NCI-H82 (cell line): ENCODE measurements around the gene NSG2.

Experiments used
- DNase-seq: peaks from one replicate; lab custom pipeline; 2025; lab: John Stamatoyannopoulos, UW

NSG2 gene

DNA sequence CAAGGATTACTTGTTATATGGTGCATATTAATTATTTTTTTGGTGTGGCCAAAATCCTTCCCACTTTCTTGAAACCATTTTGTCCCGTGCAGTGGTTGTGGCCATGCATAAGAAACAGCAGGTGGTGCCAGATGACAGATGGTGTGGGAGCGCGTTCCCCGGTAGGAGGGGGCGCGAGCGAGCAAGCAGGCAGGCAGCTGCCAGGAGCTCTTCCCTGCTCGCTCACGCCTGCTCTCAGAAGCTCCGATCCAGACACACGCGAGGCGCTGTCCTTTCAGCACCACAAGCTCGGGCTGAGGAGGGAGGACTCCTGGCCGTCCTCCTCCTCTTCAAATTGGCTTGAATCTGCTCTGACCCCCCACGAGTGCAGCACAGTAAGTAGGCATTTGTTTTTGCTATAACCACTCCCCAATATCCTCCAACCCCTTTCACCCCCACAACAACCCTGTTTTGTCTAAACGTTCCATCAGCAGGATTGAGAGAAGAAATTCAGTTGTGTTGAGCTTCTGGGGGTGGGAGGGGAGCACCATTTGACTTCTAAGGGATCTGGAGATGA, at the start of gene NSG2:
Gene NSG2, plus strand, starts transcription at position 237 of the 556 bp plus-strand sequence. CDS start 1,050 bp downstream, outside the sequence.
- DNase-seq: peak; percentile 95

- no peak for DNase-seq
Observed at GRCh38 chr5:173997331-173997730, 48.2 kb upstream of the NSG2 start.

GRCh38 chr5:173998531-173998930, 47.0 kb upstream of the NSG2 start:
- DNase-seq: no peak

DNA sequence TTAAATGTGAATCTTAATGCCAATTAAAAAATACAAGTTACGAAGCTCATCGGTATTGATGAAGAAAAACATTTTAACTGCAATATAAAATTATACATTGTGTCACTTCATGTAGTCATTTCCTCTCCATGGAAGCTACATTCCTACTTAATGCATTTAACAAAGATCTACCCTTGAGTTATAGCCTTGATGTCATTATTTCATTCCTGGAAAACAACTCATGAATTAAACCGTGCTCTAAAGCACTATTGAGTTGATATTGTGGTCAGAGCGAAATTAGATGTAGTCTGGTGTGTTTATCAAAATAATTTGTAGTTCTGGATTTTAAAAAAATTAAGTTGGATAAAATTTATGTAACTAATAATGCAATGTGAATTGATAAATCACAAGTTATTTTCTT, 45.4 kb upstream of the NSG2 start:
- DNase-seq: no peak

- DNase-seq: no peak
Observed at GRCh38 chr5:174003795-174004194, 41.7 kb upstream of the NSG2 start.

GRCh38 chr5:174008922-174009321, 36.6 kb upstream of the NSG2 start:
- no peak for DNase-seq

- no peak for DNase-seq
Observed at GRCh38 chr5:174010365-174010764, 35.1 kb upstream of the NSG2 start.

DNA sequence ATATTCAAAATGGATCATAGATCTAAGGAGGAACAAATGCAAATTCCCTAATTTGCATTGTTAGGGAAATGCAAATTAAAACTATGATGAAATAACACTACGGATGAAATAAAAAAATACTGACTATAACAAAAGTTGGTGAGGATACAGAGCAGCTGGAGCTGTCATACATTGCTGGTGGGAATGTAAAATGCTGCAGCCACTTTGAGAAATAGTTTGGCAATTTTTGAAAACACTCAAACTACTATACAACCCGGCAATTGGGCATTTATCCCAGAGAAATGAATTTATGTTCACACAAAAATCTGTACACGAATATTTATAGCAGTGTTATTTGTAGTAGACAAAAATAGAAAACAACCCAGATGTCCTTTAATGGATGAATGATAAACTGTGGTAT, 34.1 kb upstream of the NSG2 start:
- no peak for DNase-seq

DNA sequence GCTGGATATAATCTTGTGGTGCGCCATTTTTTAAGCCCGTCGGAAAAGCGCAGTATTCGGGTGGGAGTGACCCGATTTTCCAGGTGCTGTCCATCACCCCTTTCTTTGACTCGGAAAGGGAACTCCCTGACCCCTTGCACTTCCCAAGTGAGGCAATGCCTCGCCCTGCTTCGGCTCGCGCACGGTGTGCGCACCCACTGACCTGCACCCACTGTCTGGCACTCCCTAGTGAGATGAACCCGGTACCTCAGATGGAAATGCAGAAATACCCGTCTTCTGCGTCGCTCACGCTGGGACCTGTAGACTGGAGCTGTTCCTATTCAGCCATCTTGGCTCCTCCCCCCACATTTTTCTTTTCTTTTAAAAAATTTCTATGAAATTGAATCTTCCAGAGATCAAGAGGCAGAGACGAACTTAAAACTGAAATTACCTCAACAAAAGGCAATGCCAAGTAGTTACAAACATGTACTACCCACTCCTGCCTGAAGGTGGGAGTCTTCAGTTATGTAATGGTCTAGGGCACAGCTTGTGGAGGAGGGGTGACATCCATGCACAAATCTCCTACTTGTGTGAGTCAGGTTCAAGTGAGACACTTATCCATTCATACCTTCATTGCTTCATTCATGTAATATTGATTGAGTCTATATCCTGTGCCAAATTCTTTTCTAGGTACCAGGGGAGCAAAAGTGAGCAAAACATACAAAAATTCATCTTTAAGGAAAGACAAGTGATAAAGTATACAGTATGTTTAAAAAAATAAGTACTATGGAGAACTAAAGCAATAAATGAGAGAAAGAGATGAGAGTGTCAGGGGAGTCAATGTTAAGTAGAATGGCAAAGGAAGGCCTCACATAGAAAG, 25.2 kb upstream of the NSG2 start:
- peak; percentile 82 for DNase-seq

DNA sequence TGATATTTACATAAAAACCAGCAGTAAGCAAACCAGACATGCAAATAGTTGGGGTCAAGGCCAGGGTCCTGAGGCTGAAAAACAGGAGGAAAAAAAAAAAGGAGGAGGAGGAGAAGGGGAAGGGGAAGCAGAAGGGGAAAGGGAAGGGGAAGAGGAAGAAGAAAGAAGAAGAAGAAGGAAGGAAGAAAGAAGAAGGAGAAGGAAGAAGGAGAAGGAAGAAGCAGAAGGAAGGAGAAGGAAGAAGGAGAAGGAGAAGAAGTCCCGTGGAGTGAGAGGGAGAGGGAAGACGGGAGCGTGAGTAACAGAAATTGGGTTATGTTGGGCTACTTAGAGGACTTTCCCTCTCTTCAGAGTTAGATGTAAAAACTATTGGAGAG, 24.6 kb upstream of the NSG2 start:
- no peak for DNase-seq

- DNase-seq: no peak
Observed at GRCh38 chr5:174022384-174023095, 23.0 kb upstream of the NSG2 start.

GRCh38 chr5:174030286-174030685, 15.2 kb upstream of the NSG2 start:
- no peak for DNase-seq

DNA sequence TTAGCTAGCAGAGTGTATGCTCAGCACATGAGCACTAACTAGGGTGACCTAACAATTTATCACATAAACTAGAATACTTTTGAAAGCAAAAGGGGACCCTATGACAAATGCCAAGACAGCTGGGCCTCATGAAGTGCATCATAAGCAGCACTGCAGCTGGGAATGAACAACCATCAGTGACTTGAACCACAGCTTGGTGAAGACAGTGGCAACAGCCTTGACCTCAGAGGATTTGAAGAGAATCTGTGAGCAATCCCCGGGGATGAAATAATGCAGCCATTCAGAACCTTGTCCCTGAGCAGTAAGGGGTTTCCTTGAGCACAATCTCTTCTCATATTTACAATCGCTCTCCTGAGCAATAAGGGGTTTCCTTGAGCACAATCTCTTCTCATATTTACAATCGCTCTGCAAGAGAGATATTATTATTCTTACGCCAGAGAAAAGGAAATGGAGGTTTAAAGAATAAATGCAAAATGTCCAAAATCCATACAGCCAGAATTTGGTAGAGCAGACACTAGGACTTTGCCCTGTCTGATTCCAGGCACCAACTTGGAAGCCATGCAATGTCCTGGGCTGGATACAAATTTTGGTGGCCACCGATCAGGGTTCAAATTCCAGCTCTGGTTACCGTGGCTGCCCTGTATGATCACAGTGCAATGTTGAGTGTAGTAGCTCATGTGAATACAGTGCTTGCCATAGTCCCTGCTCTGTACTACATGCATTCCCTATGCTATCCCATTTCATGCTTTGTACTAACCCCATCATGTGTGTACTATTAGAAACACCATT, 846 bp upstream of the NSG2 start:
- DNase-seq: peak; percentile 11

- DNase-seq: peak; percentile 20
Observed at GRCh38 chr5:174046558-174046957, 1.1 kb downstream of the NSG2 start.

GRCh38 chr5:174047472-174048099, 2.1 kb downstream of the NSG2 start:
- DNase-seq: no peak

DNA sequence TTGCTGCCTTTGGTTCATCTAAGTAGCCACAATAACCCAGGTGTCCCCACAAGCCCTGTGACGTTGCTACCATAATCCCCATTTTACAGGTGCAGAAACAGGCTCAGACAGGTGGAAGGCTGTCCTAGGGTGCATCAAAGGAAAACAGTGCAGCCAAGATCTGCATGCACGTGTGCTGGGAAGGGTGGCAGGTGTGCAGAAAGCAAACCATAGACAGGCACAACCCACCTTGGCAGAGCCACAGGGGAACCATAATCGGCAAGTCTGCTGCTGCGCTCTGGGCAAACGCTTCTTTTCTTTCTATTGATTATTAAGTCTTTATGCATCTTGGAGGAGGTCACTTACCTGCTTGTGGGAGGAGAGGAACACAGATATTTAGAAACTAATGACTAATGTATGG, 7.1 kb downstream of the NSG2 start:
- no peak for DNase-seq

- DNase-seq: no peak
Observed at GRCh38 chr5:174053905-174054304, 8.4 kb downstream of the NSG2 start.

DNA sequence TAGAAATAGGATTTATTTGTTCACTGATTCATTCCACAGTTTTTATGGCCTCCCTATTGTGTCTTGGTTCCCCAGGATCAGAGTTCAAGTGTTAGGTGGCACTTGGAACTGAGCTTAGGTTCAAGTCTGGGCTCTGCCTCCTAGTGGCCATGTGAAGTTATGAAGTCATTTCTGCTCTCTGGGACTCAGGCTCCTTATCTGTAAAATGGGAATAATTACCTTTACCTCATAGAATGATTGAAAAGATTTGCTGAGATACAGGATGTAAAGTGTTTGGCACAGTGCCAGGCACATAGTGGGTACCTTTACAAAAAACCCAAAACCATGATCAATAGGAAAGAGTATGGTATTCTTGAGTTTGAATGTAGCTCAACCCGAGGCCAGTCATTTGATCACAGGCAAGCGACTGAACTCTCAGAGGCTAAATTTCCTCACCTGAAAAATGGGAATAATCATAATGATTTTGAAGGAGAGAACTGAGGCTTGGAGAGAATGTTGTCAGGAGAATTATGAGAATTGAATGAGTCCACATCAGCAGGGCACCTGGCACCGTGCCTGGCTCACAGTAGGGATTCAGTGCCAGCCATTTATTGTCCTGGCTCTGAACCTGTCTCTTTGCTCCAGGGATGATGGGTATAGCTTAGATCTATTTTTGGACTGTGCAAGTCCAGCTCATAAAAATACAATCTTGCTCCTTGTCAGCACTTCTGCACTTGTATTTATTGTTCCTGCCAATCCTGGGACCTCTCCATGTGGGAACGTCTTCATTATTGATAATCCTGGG, 10.8 kb downstream of the NSG2 start:
- no peak for DNase-seq

DNA sequence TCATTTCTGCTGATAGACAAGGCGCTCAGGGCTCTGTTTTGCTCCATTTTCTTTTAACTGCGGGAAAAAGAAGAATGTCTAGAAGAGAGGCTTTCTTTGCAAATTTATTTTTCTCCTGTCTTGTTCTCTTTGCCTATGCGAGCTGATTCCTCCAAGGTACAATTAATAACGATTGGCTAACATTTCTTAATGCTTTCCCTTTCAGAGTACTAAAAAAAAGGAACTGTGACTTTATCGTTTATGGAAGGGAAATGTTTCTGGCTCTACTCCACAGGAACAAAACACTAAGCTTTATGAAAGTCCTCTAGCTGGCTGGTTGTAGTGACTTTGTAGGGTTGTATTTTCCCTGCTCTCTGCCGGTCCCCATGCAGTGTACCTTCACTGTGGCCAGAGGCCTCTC, 11.7 kb downstream of the NSG2 start:
- no peak for DNase-seq

DNA sequence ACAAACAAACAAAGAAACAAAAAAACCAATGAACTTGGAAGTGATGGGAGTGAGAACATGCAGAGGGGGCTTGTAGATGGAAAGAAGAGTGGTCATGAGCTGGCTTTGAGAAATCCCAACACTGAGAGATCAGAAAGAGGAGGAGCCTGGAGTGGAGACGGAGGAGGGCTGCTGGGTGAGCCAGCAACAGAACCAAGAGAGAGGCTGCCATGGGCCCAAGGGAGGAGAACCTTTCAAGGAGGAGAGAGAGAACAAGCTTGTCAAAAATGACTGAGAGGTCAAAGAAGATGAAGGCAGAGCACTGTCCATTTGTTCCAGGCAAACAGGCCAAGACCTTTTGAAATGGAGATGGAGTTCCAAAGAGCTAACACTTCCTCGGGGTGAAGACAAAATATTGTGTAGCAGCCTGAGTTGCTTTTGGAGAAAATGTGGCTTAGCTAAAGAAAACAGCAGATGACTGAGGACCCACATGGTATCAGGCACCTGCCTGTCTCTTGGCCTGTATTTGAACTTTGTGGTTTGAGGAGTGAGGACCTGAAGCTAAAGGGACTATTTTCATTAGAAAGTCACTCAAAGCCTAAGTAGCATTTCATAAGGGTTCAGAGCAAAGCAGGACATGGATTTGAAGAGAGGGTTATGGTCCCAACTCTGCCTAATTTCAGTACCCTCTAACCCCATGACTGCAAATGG, 13.1 kb downstream of the NSG2 start:
- no peak for DNase-seq
